Measurements from ENCODE around the gene NFATC2. TPM values are rescaled to one million over a fixed set of nuclear protein-coding genes. Genes with fewer than 3 reads are reported as not detected.
"Not testable (repeated sequence)": the region's sequence is repeated elsewhere in the genome, so short reads cannot be mapped to it uniquely, and the experiment has no call there.

NFATC2 gene
- total RNA-seq, 1 experiment from 2014 or later: 0.07 TPM

- no peaks in the 10 kb centered on the region for H3K36me3 Mint-ChIP-seq (ENCODE audit: insufficient read depth, unreplicated experiment)
- H3K4me3 Mint-ChIP-seq (ENCODE audit: unreplicated experiment): no peak overlapping the region
- CTCF ChIA-PET: interaction anchor here (0.5 to 1.6 kb wide), 2 partner anchors 78 to 160 kb away, joined by 4 read pairs; no protein-coding TSS in a partner anchor
- BruUV-seq (replicated peaks): TSS peak; percentile 97
- intact Hi-C loops (cut with micrococcal nuclease): no loop called here
- POLR2A ChIA-PET: interaction anchor here (0.7 kb wide), 1 partner anchor 88 kb away, joined by 3 read pairs; no protein-coding TSS in a partner anchor
- no peak for DNase-seq (ENCODE audit: unreplicated experiment)
- H3K27me3 Mint-ChIP-seq (ENCODE audit: insufficient read depth, unreplicated experiment): no peaks in the 10 kb centered on the region
- TF ChIP-seq CTCF (IDR thresholded peaks at IDR 0.05; ENCODE audit: unreplicated experiment): no peak
- no peaks in the 10 kb centered on the region for H3K4me1 Mint-ChIP-seq (ENCODE audit: insufficient read depth, unreplicated experiment)
- H3K9me3 Mint-ChIP-seq (ENCODE audit: unreplicated experiment): no peaks in the 10 kb centered on the region
- no peak overlapping the region for H3K27ac Mint-ChIP-seq (ENCODE audit: low read depth, unreplicated experiment)
Observed at GRCh38 chr20:51463998-51464397, 78.5 kb downstream of the NFATC2 start.

GRCh38 chr20:51463560-51463959, 79.0 kb downstream of the NFATC2 start:
- ChIA-PET POLR2A (interaction anchor here (0.7 kb wide), 1 partner anchor 88 kb away, joined by 3 read pairs; no protein-coding TSS in a partner anchor), CTCF (interaction anchor here (0.5 to 1.6 kb wide), 3 partner anchors 78 to 346 kb away, joined by 4 to 5 read pairs (median 4); no protein-coding TSS in a partner anchor)
- no peak for TF ChIP-seq CTCF (IDR thresholded peaks at IDR 0.05; ENCODE audit: unreplicated experiment)
- intact Hi-C loops (cut with micrococcal nuclease): no loop called here
- BruUV-seq (replicated peaks): no TSS peak
- no peak overlapping the region for H3K27ac Mint-ChIP-seq (ENCODE audit: low read depth, unreplicated experiment)
- no peaks in the 10 kb centered on the region for H3K27me3 Mint-ChIP-seq (ENCODE audit: insufficient read depth, unreplicated experiment)
- no peak for DNase-seq (ENCODE audit: unreplicated experiment)
- no peaks in the 10 kb centered on the region for H3K4me1 Mint-ChIP-seq (ENCODE audit: insufficient read depth, unreplicated experiment)
- H3K4me3 Mint-ChIP-seq (ENCODE audit: unreplicated experiment): no peak overlapping the region
- H3K36me3 Mint-ChIP-seq (ENCODE audit: insufficient read depth, unreplicated experiment): no peaks in the 10 kb centered on the region
- H3K9me3 Mint-ChIP-seq (ENCODE audit: unreplicated experiment): no peaks in the 10 kb centered on the region

GRCh38 chr20:51462566-51463276, 79.8 kb downstream of the NFATC2 start:
- Mint-ChIP-seq H3K27ac (ENCODE audit: low read depth, unreplicated experiment) (no peak overlapping the region), H3K27me3 (ENCODE audit: insufficient read depth, unreplicated experiment) (no peaks in the 10 kb centered on the region), H3K4me3 (ENCODE audit: unreplicated experiment) (no peak overlapping the region), H3K4me1 (ENCODE audit: insufficient read depth, unreplicated experiment) (no peaks in the 10 kb centered on the region), H3K36me3 (ENCODE audit: insufficient read depth, unreplicated experiment) (no peaks in the 10 kb centered on the region), H3K9me3 (ENCODE audit: unreplicated experiment) (no peaks in the 10 kb centered on the region)
- CTCF ChIA-PET: interaction anchor here (0.6 to 1.2 kb wide), 2 partner anchors 132 to 347 kb away, joined by 5 to 7 read pairs; no protein-coding TSS in a partner anchor
- no peak for DNase-seq (ENCODE audit: unreplicated experiment)
- intact Hi-C loops (cut with micrococcal nuclease): no loop called here
- no peak for TF ChIP-seq CTCF (IDR thresholded peaks at IDR 0.05; ENCODE audit: unreplicated experiment)
- POLR2A ChIA-PET: interaction anchor here (0.6 to 1.2 kb wide), 2 partner anchors 470 to 634 kb away, joined by 3 to 4 read pairs; no protein-coding TSS in a partner anchor
- BruUV-seq (replicated peaks): no TSS peak

GRCh38 chr20:51461846-51462245, 80.7 kb downstream of the NFATC2 start:
- H3K27ac Mint-ChIP-seq (ENCODE audit: low read depth, unreplicated experiment); DNase-seq (ENCODE audit: unreplicated experiment); intact Hi-C loops (cut with micrococcal nuclease); H3K4me3 Mint-ChIP-seq (ENCODE audit: unreplicated experiment); H3K9me3 Mint-ChIP-seq (ENCODE audit: unreplicated experiment); H3K4me1 Mint-ChIP-seq (ENCODE audit: insufficient read depth, unreplicated experiment); BruUV-seq (replicated peaks); H3K36me3 Mint-ChIP-seq (ENCODE audit: insufficient read depth, unreplicated experiment); H3K27me3 Mint-ChIP-seq (ENCODE audit: insufficient read depth, unreplicated experiment): not testable (repeated sequence)
- ChIA-PET POLR2A (interaction anchor here (1.2 kb wide), 1 partner anchor 469 kb away, joined by 4 read pairs; no protein-coding TSS in a partner anchor), CTCF (interaction anchor here (1.2 kb wide), 1 partner anchor 133 kb away, joined by 7 read pairs; no protein-coding TSS in a partner anchor)
